K562 (cell line): ENCODE data around the gene PEX10. TPM values are rescaled to one million over a fixed set of nuclear protein-coding genes. Genes with fewer than 3 reads are reported as not detected.

Experiments used
- ATAC-seq: fragments of 200-7000 bp; cut with Tn5 transposase; 3 replicates; pipeline ENCODE4 v1.9.1; 2020; ENCODE audit warnings: moderate library complexity
- BruUV-seq: library from RNA; stranded (reverse); fragments of 400-500 nt; replicated peaks from 2 replicates; lab custom pipeline; 2021; lab: Mats Ljungman, UMichigan
- CTCF ChIA-PET: fragments of 300-600 bp; formaldehyde crosslinking; extraction: SDS; loops from one replicate; lab custom pipeline; 2021; ENCODE audit warnings: low intra/inter-chr PET ratio; lab: Yijun Ruan, JAX
- POLR2A ChIA-PET: fragments of 300-600, 350-650 bp; sonication (Branson Sonifier 250); formaldehyde crosslinking; extraction: SDS; loops from one replicate; lab custom pipeline; 2021; ENCODE audit warnings: antibody characterized with exemption, inconsistent platforms; lab: Yijun Ruan, JAX
- DNase-seq, 4 experiments: peaks; one replicate each; pipeline versions ENCODE4 v3.0.0 to v3.0.0-alpha.2; 2011 to 2018; ENCODE audit warnings: low spot score in 3 of 4, mixed read lengths in 3 of 4; ENCODE audit errors: extremely low read depth in 1 of 4
- FAIRE-seq: peaks from 2 replicates; lab custom pipeline; 2011; peaks lifted over from hg19 to GRCh38; lab: Jason Lieb, UNC
- H2AFZ ChIP-seq: 2 replicates; pipeline ENCODE4 v1.6.0; 2011; ENCODE audit warnings: low read depth, low read length, control low read depth, inconsistent platforms
- H3K27ac ChIP-seq: fragments of 200-600 bp; 3 replicates; pipeline ENCODE4 v1.8.0; 2011; ENCODE audit warnings: low read depth, mild to moderate bottlenecking, control low read depth, inconsistent platforms, low read length, moderate library complexity, mixed read lengths; ENCODE audit errors: extremely low read depth
- H3K27me3 ChIP-seq, 2 experiments: fragments of 300-600 bp in 1 of 2; 2 replicates in 1 of 2; 3 replicates in 1 of 2; pipeline versions ENCODE4 v1.6.0 to v1.8.0; 2011; ENCODE audit warnings: inconsistent platforms in 2 of 2, low read length in 2 of 2, mild to moderate bottlenecking in 1 of 2, mixed read lengths in 1 of 2, moderate library complexity in 1 of 2; ENCODE audit not compliant: control insufficient read depth in 2 of 2, insufficient read depth in 2 of 2
- H3K36me3 ChIP-seq: fragments of 300-600 bp; 3 replicates; pipeline ENCODE4 v1.8.0; 2011; ENCODE audit warnings: mild to moderate bottlenecking, low read length, inconsistent platforms; ENCODE audit not compliant: control insufficient read depth, insufficient read depth
- H3K4me1 ChIP-seq, 2 experiments: fragments of 200-600 bp in 1 of 2; replicated peaks in 1 of 2; 2 replicates in 1 of 2; 3 replicates in 1 of 2; pipeline versions ENCODE4 v1.5.1 to v1.8.0; 2011; ENCODE audit warnings: inconsistent platforms in 2 of 2, low read length in 2 of 2, mild to moderate bottlenecking in 1 of 2, mixed read lengths in 1 of 2, moderate library complexity in 1 of 2; ENCODE audit not compliant: control insufficient read depth in 2 of 2, insufficient read depth in 2 of 2
- H3K4me2 ChIP-seq: 2 replicates; pipeline ENCODE4 v1.6.1; 2011; ENCODE audit warnings: low read length, control low read depth, inconsistent platforms, mixed read lengths; ENCODE audit not compliant: insufficient read depth
- H3K4me3 ChIP-seq: fragments of 200-600 bp; sonication (generic), shearing (Covaris generic); 2 replicates; pipeline ENCODE4 v1.5.1; 2016; ENCODE audit warnings: control low read depth, inconsistent platforms
- H3K79me2 ChIP-seq: fragments of 200-600 bp; 3 replicates; pipeline ENCODE4 v1.8.0; 2011; ENCODE audit warnings: low read length, inconsistent platforms; ENCODE audit not compliant: control insufficient read depth, insufficient read depth
- H3K9ac ChIP-seq, 2 experiments: 2 replicates each; pipeline versions ENCODE4 v1.6.0 to v1.6.1; 2011; ENCODE audit warnings: low read depth in 2 of 2, low read length in 2 of 2, control low read depth in 1 of 2, inconsistent platforms in 1 of 2, mild to moderate bottlenecking in 1 of 2, mixed read lengths in 1 of 2; ENCODE audit not compliant: insufficient read depth in 1 of 2
- H3K9me1 ChIP-seq: one replicate; pipeline ENCODE4 v1.6.0; 2011; ENCODE audit warnings: inconsistent platforms, mild to moderate bottlenecking, low read length, moderate library complexity; ENCODE audit not compliant: control insufficient read depth, insufficient read depth
- H3K9me3 ChIP-seq: replicated peaks from 2 replicates; pipeline ENCODE4 v1.5.1; 2011; ENCODE audit warnings: low read depth, low read length, inconsistent platforms; ENCODE audit not compliant: control insufficient read depth, insufficient read depth
- H4K20me1 ChIP-seq: replicated peaks from 2 replicates; pipeline ENCODE4 v1.6.1; 2011; ENCODE audit warnings: low read length, inconsistent platforms, mixed read lengths; ENCODE audit not compliant: control insufficient read depth, insufficient read depth
- ATF1 ChIP-seq, 2 experiments: fragments of 450-650 bp in 1 of 2; IDR thresholded peaks; 2 replicates each; pipeline ENCODE4 v1.6.1; 2016; ENCODE audit warnings: missing compliant biosample characterization in 1 of 2, missing genetic modification characterization in 1 of 2
- E2F3 ChIP-seq: fragments of 250-450 bp; sonication (Bioruptor Pico); IDR thresholded peaks from 2 replicates; pipeline ENCODE4 v1.4.0; 2020; ENCODE audit warnings: mild to moderate bottlenecking
- E2F5 ChIP-seq: sonication (generic); formaldehyde crosslinking; IDR thresholded peaks from 2 replicates; pipeline ENCODE4 v1.8.0; 2022; ENCODE audit warnings: mild to moderate bottlenecking, missing genetic modification reagents
- POLR2G ChIP-seq: fragments of 200-400 bp; formaldehyde crosslinking; IDR thresholded peaks from 2 replicates; pipeline ENCODE4 v1.6.1; 2017; ENCODE audit warnings: low read depth, mild to moderate bottlenecking, antibody characterized with exemption, low read length, moderate library complexity
- RBFOX2 ChIP-seq: fragments of 200-400 bp; formaldehyde crosslinking; IDR thresholded peaks from 2 replicates; pipeline ENCODE4 v1.6.1; 2017; ENCODE audit warnings: low read depth, mild to moderate bottlenecking, low read length, moderate library complexity
- RBM22 ChIP-seq: fragments of 200-400 bp; formaldehyde crosslinking; IDR thresholded peaks from 2 replicates; pipeline ENCODE4 v1.6.1; 2018; ENCODE audit warnings: low read length, low read depth; ENCODE audit not compliant: poor library complexity, severe bottlenecking
- SMARCE1 ChIP-seq: fragments of 450-650 bp; IDR thresholded peaks from 2 replicates; pipeline ENCODE4 v1.7.1; 2016; ENCODE audit warnings: mild to moderate bottlenecking
- WGBS: fragments of 100-300 bp; shearing (Covaris generic); methylation state at CpG from one replicate; pipeline ENCODE4 v1.1.6; 2016; ENCODE audit warnings: low coverage, mixed read lengths; ENCODE audit not compliant: insufficient coverage; ENCODE audit errors: missing lambda C conversion rate; 5-methylcytosine and 5-hydroxymethylcytosine counted together
- in situ Hi-C: fragments of 300-500 bp; cut with MboI; formaldehyde crosslinking; loops from 4 replicates; pipeline ENCODE4 v1.15.0; 2018; ENCODE audit warnings: inconsistent platforms, mixed read lengths
- intact Hi-C: fragments of 100-400 bp; cut with micrococcal nuclease; formaldehyde crosslinking; loops from 2 replicates; pipeline ENCODE4 v1.14.2; 2022
- polyA plus RNA-seq, 8 experiments: library from polyadenylated mRNA; depleted of rRNA in 4 of 8; stranded (reverse) in 5 of 8; unstranded in 3 of 8; fragments of >200 nt; fragmentation: Nextera tagmentation in 2 of 8; fragmentation: Illumina TruSeq in 1 of 8; extraction: Ambion mirVana in 2 of 8; extraction: Trizol in 1 of 8; gene quantifications; 2 replicates each; pipeline versions ENCODE4 v1.2.1 to v1.2.3, GENCODE V29; 2011 to 2014; ENCODE audit warnings: inconsistent platforms in 1 of 8, missing spikeins in 1 of 8
- total RNA-seq, 7 experiments: library from RNA; depleted of rRNA in 6 of 7; stranded (reverse); fragments of >200 nt in 6 of 7; fragmentation: Illumina TruSeq in 2 of 7; extraction: Trizol in 2 of 7; gene quantifications; 2 replicates each; pipeline versions ENCODE4 v1.2.1 to v1.2.3, GENCODE V29; 2011 to 2021; ENCODE audit warnings: low replicate concordance in 1 of 7

PEX10 gene
- total and polyA plus RNA-seq, 9 of the 15 experiments (the other 6 are each of a cell fraction or from before 2014, with no cell fraction given) = 0.03 to 26.2 (median 8.7) TPM

- peaks cover 9% of the 10 kb centered on the region; the same call in 1 of the 2 replicates for H4K20me1 ChIP-seq
- H3K27ac ChIP-seq = no peak overlapping the region
- in situ Hi-C loops = no loop called here
- H3K9ac ChIP-seq = 0 out of 4 replicates have a peak overlapping the region, but pooled peaks of 1 of the 2 experiments have one; percentile 31
- DNase-seq (no peak), ATAC-seq (no peak), FAIRE-seq (no peak)
- H3K36me3 ChIP-seq = peaks cover 87% of the 10 kb centered on the region
- H3K27me3 ChIP-seq = no peaks in the 10 kb centered on the region
- H2AFZ ChIP-seq = no peak overlapping the region
- no TSS peak for BruUV-seq
- peaks cover 4% of the 10 kb centered on the region; the same call in 1 of the 3 replicates for H3K79me2 ChIP-seq
- H3K4me1 ChIP-seq = peaks cover 0 to 37% of the 10 kb centered on the region in 2 experiments; a peak in 1 of 5 replicates
- H3K9me1 ChIP-seq = no peaks in the 10 kb centered on the region
- CTCF ChIA-PET = no interaction called here
- 92% methylated on average over 14 of the region's 23 CpGs for WGBS
- H3K9me3 ChIP-seq = no peaks in the 10 kb centered on the region
- intact Hi-C loops = no loop called here
- TF ChIP-seq E2F3 (CRISPR knock-in tag) (no peak), RBFOX2 (peak; percentile 49; the same call in 1 of the 2 replicates), POLR2G (peak; percentile 67), RBM22 (peak; percentile 66), SMARCE1 (no peak), ATF1 (CRISPR knock-in tag; IDR thresholded peaks at IDR 0.05) (no peak), ATF1 (tag; IDR thresholded peaks at IDR 0.05) (no peak), E2F5 (CRISPR knock-in tag) (no peak)
- POLR2A ChIA-PET = interaction anchor here (1.0 kb wide), 1 partner anchor 86 kb away, joined by 3 read pairs; no protein-coding TSS in a partner anchor
- H3K4me2 ChIP-seq = no peak overlapping the region
- H3K4me3 ChIP-seq = no peak overlapping the region
Measured at GRCh38 chr1:2402420-2402819, 9.9 kb downstream of the PEX10 start.
